IPS-NIHi7 (cell line): ENCODE data around the gene ADAP2.
"Not testable (repeated sequence)": the region's sequence is repeated elsewhere in the genome, so short reads cannot be mapped to it uniquely, and the experiment has no call there.

Source experiments
- DNase-seq: peaks from one replicate; pipeline ENCODE4 v3.0.0; 2012; ENCODE audit warnings: mixed read lengths; ENCODE audit errors: extremely low spot score

ADAP2 gene

GRCh38 chr17:30929861-30930260, 8.1 kb downstream of the ADAP2 start:
- not testable (repeated sequence) for DNase-seq

- no peak for DNase-seq
Observed at GRCh38 chr17:30930495-30930894, 8.8 kb downstream of the ADAP2 start.

GRCh38 chr17:30931582-30931981, 9.8 kb downstream of the ADAP2 start:
- not testable (repeated sequence) for DNase-seq

GRCh38 chr17:30933966-30934365, 12.2 kb downstream of the ADAP2 start:
- DNase-seq = no peak

- DNase-seq = no peak
Observed at GRCh38 chr17:30939051-30939689, 17.4 kb downstream of the ADAP2 start.

GRCh38 chr17:30942308-30943079, 20.7 kb downstream of the ADAP2 start:
- no peak for DNase-seq

- DNase-seq = no peak
Observed at GRCh38 chr17:30947796-30948195, 26.1 kb downstream of the ADAP2 start.

GRCh38 chr17:30950189-30950588, 28.4 kb downstream of the ADAP2 start:
- DNase-seq = no peak

GRCh38 chr17:30950669-30951399, 29.1 kb downstream of the ADAP2 start:
- no peak for DNase-seq

GRCh38 chr17:30952638-30953393, 31.1 kb downstream of the ADAP2 start:
- no peak for DNase-seq

- DNase-seq = no peak
Observed at GRCh38 chr17:30954046-30954830, 32.5 kb downstream of the ADAP2 start.

GRCh38 chr17:30956764-30957374, 35.1 kb downstream of the ADAP2 start:
- no peak for DNase-seq

GRCh38 chr17:30957741-30958140, 36.0 kb downstream of the ADAP2 start:
- no peak for DNase-seq

GRCh38 chr17:30958187-30958586, 36.4 kb downstream of the ADAP2 start:
- DNase-seq = no peak

GRCh38 chr17:30961209-30962188, 39.8 kb downstream of the ADAP2 start:
- no peak for DNase-seq

- not testable (repeated sequence) for DNase-seq
Observed at GRCh38 chr17:30964312-30964711, 42.6 kb downstream of the ADAP2 start.

- DNase-seq = no peak
Observed at GRCh38 chr17:30964876-30965275, 43.1 kb downstream of the ADAP2 start.

- no peak for DNase-seq
Observed at GRCh38 chr17:30965686-30966085, 43.9 kb downstream of the ADAP2 start.

- DNase-seq = not testable (repeated sequence)
Observed at GRCh38 chr17:30967911-30968310, 46.2 kb downstream of the ADAP2 start.
